ENCODE measurements around the gene BSCL2. TPM values are rescaled to one million over a fixed set of nuclear protein-coding genes. Genes with fewer than 3 reads are reported as not detected.

BSCL2 gene
- total and polyA plus RNA-seq, 7 experiments from 2014 or later: 28.4 to 63.5 (median 51.2) TPM

DNA sequence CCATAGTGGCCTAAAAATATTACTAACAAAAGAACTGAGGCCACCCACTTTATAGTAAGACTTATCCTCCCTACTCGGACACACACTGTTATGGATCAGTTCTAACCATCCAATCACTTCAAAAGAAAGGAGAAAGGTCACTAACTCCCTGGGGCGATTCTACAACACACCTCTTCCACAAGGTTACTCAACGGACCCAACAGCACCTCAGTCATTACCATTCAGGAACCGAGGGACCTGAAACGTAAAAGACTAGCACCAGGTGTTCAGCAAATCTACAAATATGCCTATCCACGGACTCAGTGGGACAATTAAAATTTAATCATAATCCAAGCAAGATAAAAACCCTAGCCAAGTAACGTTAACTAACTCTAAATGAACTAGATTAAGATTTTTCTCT lies 18.4 kb upstream of the BSCL2 start:
- Mint-ChIP-seq H3K9me3 (peaks cover 0 to 8% (median 0%) of the 10 kb centered on the region in 11 donors), H3K4me1 (peaks cover 23 to 71% (median 60%) of the 10 kb centered on the region in 7 donors), H3K27me3 (peaks cover 0 to 2% (median 0%) of the 10 kb centered on the region in 5 donors), H3K36me3 (peaks cover 0 to 52% (median 38%) of the 10 kb centered on the region in 5 donors), H3K27ac (peak overlapping the region; percentile 84 to 99 (median 91)), H3K4me3 (peak overlapping the region; percentile 91 to 99 (median 96))
- Histone ChIP-seq H3K9me3 (ENCODE audit: control insufficient read depth in 2 of 3, low read length in 3 of 3) (no peaks in the 10 kb centered on the region), H3K4me1 (ENCODE audit: control insufficient read depth in 2 of 2, insufficient read depth in 2 of 2, low read length in 2 of 2) (peaks cover 36% of the 10 kb centered on the region in 2 donors), H3K27ac (ENCODE audit: low read depth, low read length) (peak overlapping the region; percentile 92), H3K36me3 (ENCODE audit: control insufficient read depth in 2 of 3, insufficient read depth in 3 of 3, low read length in 3 of 3) (peaks cover 23 to 43% (median 31%) of the 10 kb centered on the region in 3 experiments), H3K4me3 (ENCODE audit: low read length) (peak overlapping the region; percentile 87), H3K27me3 (ENCODE audit: control insufficient read depth in 2 of 2, insufficient read depth in 2 of 2, low read length in 2 of 2) (no peaks in the 10 kb centered on the region)
- intact Hi-C loops (cut with micrococcal nuclease): loop anchor here (2.0 to 5.0 kb wide), 5 partner anchors 47 to 1113 kb away; partner anchors contain the start of genes FEN1 (in 1 of the 2), MARK2 (in 1 of the 2), NXF1 (in 1 of the 2) and TMEM258 (in 1 of the 2)
- no peak for ATAC-seq
- ChIA-PET CTCF (interaction anchor here (0.8 kb wide), 1 partner anchor 83 kb away, joined by 3 read pairs; no protein-coding TSS in a partner anchor), POLR2A (interaction anchor here (0.5 to 17.5 kb wide), 18 partner anchors 9 to 227 kb away, joined by 3 to 347 read pairs (median 14); partner anchors contain the start of genes BSCL2, C11orf98, CSKMT and GNG3)
- DNase-seq: no peak

- peak overlapping the region; percentile 91 to 99 (median 96) for H3K4me3 Mint-ChIP-seq
- no peak for ATAC-seq
- H3K9me3 Mint-ChIP-seq: peaks cover 0 to 8% (median 0%) of the 10 kb centered on the region in 11 donors
- Histone ChIP-seq H3K9me3 (ENCODE audit: control insufficient read depth in 2 of 3, low read length in 3 of 3) (no peaks in the 10 kb centered on the region), H3K27ac (ENCODE audit: low read depth, low read length) (peak overlapping the region; percentile 92), H3K4me3 (ENCODE audit: low read length) (no peak overlapping the region), H3K4me1 (ENCODE audit: control insufficient read depth in 2 of 2, insufficient read depth in 2 of 2, low read length in 2 of 2) (peaks cover 25 to 28% of the 10 kb centered on the region in 2 donors), H3K36me3 (ENCODE audit: control insufficient read depth in 2 of 3, insufficient read depth in 3 of 3, low read length in 3 of 3) (peaks cover 30 to 58% (median 44%) of the 10 kb centered on the region in 3 experiments), H3K27me3 (ENCODE audit: control insufficient read depth in 2 of 2, insufficient read depth in 2 of 2, low read length in 2 of 2) (no peaks in the 10 kb centered on the region)
- ChIA-PET CTCF (interaction anchor here (1.1 to 1.5 kb wide), 2 partner anchors 133 to 138 kb away, joined by 3 read pairs; partner anchors contain the start of gene TUT1), POLR2A (interaction anchor here (0.6 to 17.5 kb wide), 15 partner anchors 13 to 171 kb away, joined by 3 to 347 read pairs (median 4); partner anchors contain the start of genes B3GAT3, BSCL2, GNG3 and POLR2G)
- H3K36me3 Mint-ChIP-seq: peaks cover 0 to 60% (median 44%) of the 10 kb centered on the region in 5 donors
- peaks cover 23 to 71% (median 62%) of the 10 kb centered on the region in 7 donors for H3K4me1 Mint-ChIP-seq
- peaks cover 0 to 2% (median 0%) of the 10 kb centered on the region in 5 donors for H3K27me3 Mint-ChIP-seq
- peak overlapping the region in 7 of 9 donors; percentile 18 to 97 (median 64) for H3K27ac Mint-ChIP-seq
- intact Hi-C loops (cut with micrococcal nuclease): no loop called here
- DNase-seq: no peak
Observed at GRCh38 chr11:62724171-62724570, 16.9 kb upstream of the BSCL2 start.

DNA sequence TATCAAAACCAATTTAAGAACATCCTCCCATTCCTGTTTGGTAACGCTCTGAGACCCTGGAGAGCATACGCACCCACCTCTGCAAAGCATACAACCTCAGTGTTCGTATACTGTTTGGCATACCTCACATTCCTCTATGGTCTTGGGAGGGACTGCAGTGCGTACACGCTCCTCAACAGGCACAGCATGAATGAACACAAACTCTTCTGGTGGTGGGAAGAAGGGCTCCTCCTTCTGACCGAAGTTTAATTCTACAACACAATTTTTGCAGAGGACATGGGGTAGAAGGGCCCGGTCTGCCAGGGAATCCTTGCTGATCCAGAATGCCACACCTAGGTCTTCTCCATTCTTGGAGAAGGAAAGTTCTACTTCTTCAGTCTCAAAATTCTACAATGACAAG lies 14.8 kb upstream of the BSCL2 start:
- intact Hi-C loops (cut with micrococcal nuclease): no loop called here
- H3K27me3 ChIP-seq (ENCODE audit: control insufficient read depth in 2 of 2, insufficient read depth in 2 of 2, low read length in 2 of 2): no peaks in the 10 kb centered on the region
- Mint-ChIP-seq H3K27me3 (no peaks in the 10 kb centered on the region), H3K27ac (peak overlapping the region in 4 of 9 donors; percentile 18 to 57 (median 30)), H3K36me3 (peaks cover 0 to 68% (median 57%) of the 10 kb centered on the region in 5 donors), H3K4me1 (peaks cover 30 to 75% (median 66%) of the 10 kb centered on the region in 7 donors), H3K9me3 (peaks cover 0 to 4% (median 0%) of the 10 kb centered on the region in 11 donors), H3K4me3 (peak overlapping the region in 1 of 10 donors; percentile 13)
- ATAC-seq: no peak
- POLR2A ChIA-PET: interaction anchor here (17.5 kb wide), 1 partner anchor 11 kb away, joined by 347 read pairs; the partner anchor contains the start of genes BSCL2 and GNG3
- H3K4me1 ChIP-seq (ENCODE audit: control insufficient read depth in 2 of 2, insufficient read depth in 2 of 2, low read length in 2 of 2): peaks cover 24 to 25% of the 10 kb centered on the region in 2 donors
- DNase-seq: no peak
- no peak overlapping the region for H3K4me3 ChIP-seq (ENCODE audit: low read length)
- CTCF ChIA-PET: no interaction called here
- peaks cover 44 to 76% (median 54%) of the 10 kb centered on the region in 3 experiments for H3K36me3 ChIP-seq (ENCODE audit: control insufficient read depth in 2 of 3, insufficient read depth in 3 of 3, low read length in 3 of 3)
- no peaks in the 10 kb centered on the region for H3K9me3 ChIP-seq (ENCODE audit: control insufficient read depth in 2 of 3, low read length in 3 of 3)
- no peak overlapping the region for H3K27ac ChIP-seq (ENCODE audit: low read depth, low read length)

- no peak overlapping the region for H3K27ac ChIP-seq (ENCODE audit: low read depth, low read length)
- no peak for ATAC-seq
- no peaks in the 10 kb centered on the region for H3K9me3 Mint-ChIP-seq
- ChIA-PET CTCF (no interaction called here), POLR2A (interaction anchor here (0.5 to 17.5 kb wide), 6 partner anchors 8 to 162 kb away, joined by 3 to 347 read pairs (median 3); partner anchors contain the start of genes BSCL2, GNG3 and HNRNPUL2)
- H3K4me3 Mint-ChIP-seq: no peak overlapping the region
- H3K4me3 ChIP-seq (ENCODE audit: low read length): no peak overlapping the region
- no peak for DNase-seq
- no peaks in the 10 kb centered on the region for H3K27me3 Mint-ChIP-seq
- H3K27ac Mint-ChIP-seq: peak overlapping the region in 4 of 9 donors; percentile 16 to 63 (median 47)
- peaks cover 4 to 73% (median 63%) of the 10 kb centered on the region in 5 donors for H3K36me3 Mint-ChIP-seq
- no peaks in the 10 kb centered on the region for H3K27me3 ChIP-seq (ENCODE audit: control insufficient read depth in 2 of 2, insufficient read depth in 2 of 2, low read length in 2 of 2)
- H3K9me3 ChIP-seq (ENCODE audit: control insufficient read depth in 2 of 3, low read length in 3 of 3): no peaks in the 10 kb centered on the region
- H3K36me3 ChIP-seq (ENCODE audit: control insufficient read depth in 2 of 3, insufficient read depth in 3 of 3, low read length in 3 of 3): peaks cover 61 to 96% (median 77%) of the 10 kb centered on the region in 3 experiments
- peaks cover 19 to 74% (median 56%) of the 10 kb centered on the region in 7 donors for H3K4me1 Mint-ChIP-seq
- peaks cover 7 to 9% of the 10 kb centered on the region in 2 donors for H3K4me1 ChIP-seq (ENCODE audit: control insufficient read depth in 2 of 2, insufficient read depth in 2 of 2, low read length in 2 of 2)
- intact Hi-C loops (cut with micrococcal nuclease): no loop called here
Observed at GRCh38 chr11:62719302-62719978, 12.2 kb upstream of the BSCL2 start.

DNA sequence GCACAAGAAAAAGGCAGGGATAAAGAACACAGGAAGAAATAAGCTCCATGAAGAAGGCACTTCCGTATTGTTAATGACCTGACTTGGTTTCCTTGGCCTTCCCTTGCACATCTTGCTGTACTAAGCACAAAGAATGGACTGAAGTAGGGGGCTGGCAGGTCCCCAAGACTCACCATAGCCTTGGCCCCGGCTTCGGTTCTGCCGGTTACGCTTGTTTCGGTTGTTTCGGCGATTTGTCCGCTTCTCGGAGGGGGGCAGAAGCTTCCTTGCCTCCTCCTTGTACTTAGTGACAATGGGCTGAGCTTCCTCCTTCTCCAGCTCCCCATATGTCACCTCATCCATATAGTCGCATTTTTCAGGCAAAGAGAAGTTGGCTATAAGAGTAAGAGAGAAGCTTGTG lies 9.6 kb upstream of the BSCL2 start:
- DNase-seq (no peak), ATAC-seq (no peak)
- Histone ChIP-seq H3K4me1 (ENCODE audit: control insufficient read depth in 2 of 2, insufficient read depth in 2 of 2, low read length in 2 of 2) (peaks cover 0 to 11% of the 10 kb centered on the region in 2 donors), H3K27ac (ENCODE audit: low read depth, low read length) (peak overlapping the region; percentile 52), H3K4me3 (ENCODE audit: low read length) (no peak overlapping the region), H3K27me3 (ENCODE audit: control insufficient read depth in 2 of 2, insufficient read depth in 2 of 2, low read length in 2 of 2) (no peaks in the 10 kb centered on the region), H3K36me3 (ENCODE audit: control insufficient read depth in 2 of 3, insufficient read depth in 3 of 3, low read length in 3 of 3) (peaks cover 52 to 87% (median 59%) of the 10 kb centered on the region in 3 experiments), H3K9me3 (ENCODE audit: control insufficient read depth in 2 of 3, low read length in 3 of 3) (no peaks in the 10 kb centered on the region)
- Mint-ChIP-seq H3K4me3 (no peak overlapping the region), H3K4me1 (peaks cover 7 to 70% (median 56%) of the 10 kb centered on the region in 7 donors), H3K27ac (peak overlapping the region in 6 of 9 donors; percentile 14 to 56 (median 42)), H3K27me3 (no peaks in the 10 kb centered on the region), H3K36me3 (peaks cover 8 to 64% (median 50%) of the 10 kb centered on the region in 5 donors), H3K9me3 (no peaks in the 10 kb centered on the region)
- ChIA-PET CTCF (no interaction called here), POLR2A (interaction anchor here (2.0 to 17.5 kb wide), 4 partner anchors 6 to 124 kb away, joined by 7 to 347 read pairs (median 177); partner anchors contain the start of genes B3GAT3, BSCL2, GNG3 and HNRNPUL2)
- intact Hi-C loops (cut with micrococcal nuclease): no loop called here

DNA sequence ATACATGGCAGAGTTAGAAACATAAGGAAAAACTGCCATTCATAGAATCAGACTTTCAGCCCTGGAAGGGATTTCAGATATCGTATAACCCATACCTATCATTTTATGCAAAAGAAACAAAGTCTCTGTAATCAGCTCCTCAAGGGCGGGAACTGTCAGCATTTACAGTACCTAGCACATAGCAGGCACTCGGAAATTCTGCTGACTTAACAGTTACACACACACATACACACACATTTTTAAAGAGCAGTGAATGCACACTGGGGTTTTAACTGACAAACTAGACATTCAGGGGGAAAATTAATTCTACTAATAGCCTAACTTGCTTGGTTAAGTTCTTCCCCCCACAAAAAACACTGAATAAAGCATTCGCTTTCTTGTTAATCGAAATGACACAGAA lies 9.0 kb upstream of the BSCL2 start:
- DNase-seq: no peak
- Histone ChIP-seq H3K27me3 (ENCODE audit: control insufficient read depth in 2 of 2, insufficient read depth in 2 of 2, low read length in 2 of 2) (no peaks in the 10 kb centered on the region), H3K4me3 (ENCODE audit: low read length) (no peak overlapping the region), H3K4me1 (ENCODE audit: control insufficient read depth in 2 of 2, insufficient read depth in 2 of 2, low read length in 2 of 2) (peaks cover 0 to 11% of the 10 kb centered on the region in 2 donors), H3K9me3 (ENCODE audit: control insufficient read depth in 2 of 3, low read length in 3 of 3) (no peaks in the 10 kb centered on the region), H3K27ac (ENCODE audit: low read depth, low read length) (peak overlapping the region; percentile 52), H3K36me3 (ENCODE audit: control insufficient read depth in 2 of 3, insufficient read depth in 3 of 3, low read length in 3 of 3) (peaks cover 46 to 85% (median 53%) of the 10 kb centered on the region in 3 experiments)
- ChIA-PET CTCF (no interaction called here), POLR2A (interaction anchor here (0.6 to 17.5 kb wide), 9 partner anchors 6 to 125 kb away, joined by 3 to 347 read pairs (median 6); partner anchors contain the start of genes B3GAT3, BSCL2, C11orf98 and CSKMT)
- peak overlapping the region in 7 of 9 donors; percentile 22 to 86 (median 70) for H3K27ac Mint-ChIP-seq
- no peak for ATAC-seq
- no peak overlapping the region for H3K4me3 Mint-ChIP-seq
- peaks cover 8 to 64% (median 48%) of the 10 kb centered on the region in 5 donors for H3K36me3 Mint-ChIP-seq
- intact Hi-C loops (cut with micrococcal nuclease): no loop called here
- H3K9me3 Mint-ChIP-seq: no peaks in the 10 kb centered on the region
- peaks cover 7 to 69% (median 54%) of the 10 kb centered on the region in 7 donors for H3K4me1 Mint-ChIP-seq
- H3K27me3 Mint-ChIP-seq: no peaks in the 10 kb centered on the region
